HL-60 (cell line): ENCODE measurements around the gene GTPBP6.

ENCODE experiments used
- DNase-seq, 2 experiments: peaks; one replicate each; pipeline ENCODE4 v3.0.0-alpha.2; 2010 to 2020; ENCODE audit warnings: low read depth in 1 of 2, low spot score in 1 of 2
- H3K27ac ChIP-seq: fragments of 250-450 bp; sonication (Bioruptor Pico); replicated peaks from 2 replicates; pipeline ENCODE4 v1.5.1; 2020; ENCODE audit warnings: mild to moderate bottlenecking, moderate library complexity
- H3K27me3 ChIP-seq: fragments of 250-450 bp; sonication (Bioruptor Pico); 2 replicates; pipeline ENCODE4 v1.5.1; 2021; ENCODE audit warnings: mild to moderate bottlenecking, moderate library complexity; ENCODE audit not compliant: insufficient read depth, poor library complexity, severe bottlenecking
- H3K4me3 ChIP-seq: replicated peaks from 2 replicates; pipeline ENCODE4 v1.5.1; 2011; ENCODE audit warnings: mild to moderate bottlenecking, control low read depth, low read length; ENCODE audit not compliant: insufficient read depth
- GABPA ChIP-seq: IDR thresholded peaks from 2 replicates; pipeline ENCODE4 v1.6.1; 2012; ENCODE audit warnings: low read depth
- POLR2AphosphoS5 ChIP-seq: IDR thresholded peaks from 2 replicates; pipeline ENCODE4 v1.6.1; 2012; ENCODE audit warnings: low read depth
- SPI1 ChIP-seq: IDR thresholded peaks from 2 replicates; pipeline ENCODE4 v1.6.1; 2012; ENCODE audit warnings: low read depth, mild to moderate bottlenecking, borderline replicate concordance
- TF ChIP-seq, protein P1 (sequence below): IDR thresholded peaks from one replicate; pipeline ENCODE4 v1.5.1; 2011; ENCODE audit warnings: low read length, control low read depth, inconsistent platforms; ENCODE audit not compliant: insufficient read depth
- TF ChIP-seq, protein P2 (sequence below): IDR thresholded peaks from 2 replicates; pipeline ENCODE4 v1.6.1; 2012; ENCODE audit warnings: low read depth; ENCODE audit not compliant: insufficient replicate concordance

GTPBP6 gene

DNA sequence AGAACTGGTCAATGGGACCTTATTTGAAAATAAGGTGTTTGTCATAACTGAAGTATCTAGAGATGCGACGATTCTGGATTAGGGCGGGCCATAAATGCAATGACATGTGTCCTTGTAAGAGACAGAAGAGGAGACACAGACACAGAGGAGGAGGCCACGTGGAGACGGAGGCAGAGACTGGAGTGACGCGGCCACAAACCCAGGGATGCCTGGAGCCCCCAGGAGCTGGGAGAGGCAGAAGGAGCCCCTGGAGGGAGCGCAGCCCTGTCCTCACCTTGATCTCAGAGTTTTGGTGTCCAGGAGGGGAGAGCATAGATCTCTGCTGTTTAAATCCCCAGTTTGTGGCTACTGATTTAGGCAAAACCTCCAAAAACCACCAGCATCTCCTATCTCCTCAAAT, 5.0 kb downstream of the GTPBP6 start:
- H3K4me3 ChIP-seq, result no peak overlapping the region
- no peaks in the 10 kb centered on the region for H3K27me3 ChIP-seq
- TF ChIP-seq GABPA, result no peak
- no peak for TF ChIP-seq POLR2AphosphoS5
- TF ChIP-seq, protein P1, sequence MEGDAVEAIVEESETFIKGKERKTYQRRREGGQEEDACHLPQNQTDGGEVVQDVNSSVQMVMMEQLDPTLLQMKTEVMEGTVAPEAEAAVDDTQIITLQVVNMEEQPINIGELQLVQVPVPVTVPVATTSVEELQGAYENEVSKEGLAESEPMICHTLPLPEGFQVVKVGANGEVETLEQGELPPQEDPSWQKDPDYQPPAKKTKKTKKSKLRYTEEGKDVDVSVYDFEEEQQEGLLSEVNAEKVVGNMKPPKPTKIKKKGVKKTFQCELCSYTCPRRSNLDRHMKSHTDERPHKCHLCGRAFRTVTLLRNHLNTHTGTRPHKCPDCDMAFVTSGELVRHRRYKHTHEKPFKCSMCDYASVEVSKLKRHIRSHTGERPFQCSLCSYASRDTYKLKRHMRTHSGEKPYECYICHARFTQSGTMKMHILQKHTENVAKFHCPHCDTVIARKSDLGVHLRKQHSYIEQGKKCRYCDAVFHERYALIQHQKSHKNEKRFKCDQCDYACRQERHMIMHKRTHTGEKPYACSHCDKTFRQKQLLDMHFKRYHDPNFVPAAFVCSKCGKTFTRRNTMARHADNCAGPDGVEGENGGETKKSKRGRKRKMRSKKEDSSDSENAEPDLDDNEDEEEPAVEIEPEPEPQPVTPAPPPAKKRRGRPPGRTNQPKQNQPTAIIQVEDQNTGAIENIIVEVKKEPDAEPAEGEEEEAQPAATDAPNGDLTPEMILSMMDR, result no peak
- TF ChIP-seq, protein P2, sequence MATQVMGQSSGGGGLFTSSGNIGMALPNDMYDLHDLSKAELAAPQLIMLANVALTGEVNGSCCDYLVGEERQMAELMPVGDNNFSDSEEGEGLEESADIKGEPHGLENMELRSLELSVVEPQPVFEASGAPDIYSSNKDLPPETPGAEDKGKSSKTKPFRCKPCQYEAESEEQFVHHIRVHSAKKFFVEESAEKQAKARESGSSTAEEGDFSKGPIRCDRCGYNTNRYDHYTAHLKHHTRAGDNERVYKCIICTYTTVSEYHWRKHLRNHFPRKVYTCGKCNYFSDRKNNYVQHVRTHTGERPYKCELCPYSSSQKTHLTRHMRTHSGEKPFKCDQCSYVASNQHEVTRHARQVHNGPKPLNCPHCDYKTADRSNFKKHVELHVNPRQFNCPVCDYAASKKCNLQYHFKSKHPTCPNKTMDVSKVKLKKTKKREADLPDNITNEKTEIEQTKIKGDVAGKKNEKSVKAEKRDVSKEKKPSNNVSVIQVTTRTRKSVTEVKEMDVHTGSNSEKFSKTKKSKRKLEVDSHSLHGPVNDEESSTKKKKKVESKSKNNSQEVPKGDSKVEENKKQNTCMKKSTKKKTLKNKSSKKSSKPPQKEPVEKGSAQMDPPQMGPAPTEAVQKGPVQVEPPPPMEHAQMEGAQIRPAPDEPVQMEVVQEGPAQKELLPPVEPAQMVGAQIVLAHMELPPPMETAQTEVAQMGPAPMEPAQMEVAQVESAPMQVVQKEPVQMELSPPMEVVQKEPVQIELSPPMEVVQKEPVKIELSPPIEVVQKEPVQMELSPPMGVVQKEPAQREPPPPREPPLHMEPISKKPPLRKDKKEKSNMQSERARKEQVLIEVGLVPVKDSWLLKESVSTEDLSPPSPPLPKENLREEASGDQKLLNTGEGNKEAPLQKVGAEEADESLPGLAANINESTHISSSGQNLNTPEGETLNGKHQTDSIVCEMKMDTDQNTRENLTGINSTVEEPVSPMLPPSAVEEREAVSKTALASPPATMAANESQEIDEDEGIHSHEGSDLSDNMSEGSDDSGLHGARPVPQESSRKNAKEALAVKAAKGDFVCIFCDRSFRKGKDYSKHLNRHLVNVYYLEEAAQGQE, result no peak
- no peak for TF ChIP-seq SPI1
- DNase-seq, result no peak
- H3K27ac ChIP-seq, result no peak overlapping the region

DNA sequence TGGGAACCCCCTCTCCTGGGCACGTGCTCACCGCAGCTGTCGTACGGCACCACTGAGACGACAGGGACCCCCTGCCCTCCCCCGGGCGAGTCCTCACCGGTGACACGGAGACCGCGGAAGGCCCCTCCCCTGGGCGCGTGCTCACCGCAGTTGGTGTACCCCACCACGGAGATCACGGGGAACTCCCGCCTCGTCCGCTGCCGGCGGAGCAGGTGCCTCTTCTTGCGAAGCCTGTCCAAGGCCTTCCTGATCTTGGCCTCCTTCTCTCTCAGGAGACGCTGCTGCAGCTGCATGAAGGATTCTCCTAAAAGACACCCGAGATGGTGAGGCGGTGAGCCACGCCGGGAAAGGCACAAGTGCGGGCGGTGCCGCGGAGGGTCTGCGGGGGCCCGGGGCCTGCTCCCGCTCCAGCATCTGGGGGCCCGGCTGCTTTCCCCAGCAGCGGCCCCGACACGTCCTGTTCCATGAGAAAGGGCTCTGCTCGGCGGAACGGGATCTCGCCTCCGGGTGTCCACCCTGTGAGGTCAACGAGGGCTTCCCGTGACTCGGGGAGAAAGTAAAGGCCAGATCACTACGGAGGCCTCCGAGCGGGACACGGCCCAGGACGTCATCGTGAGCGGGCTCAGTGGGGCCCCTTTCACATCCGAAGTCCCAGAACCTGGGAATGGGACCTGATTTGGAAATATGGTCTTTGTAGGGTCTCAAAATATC, 5.8 kb downstream of the GTPBP6 start:
- no peak overlapping the region for H3K27ac ChIP-seq
- no peak for DNase-seq
- no peak overlapping the region for H3K4me3 ChIP-seq
- H3K27me3 ChIP-seq, result no peaks in the 10 kb centered on the region
- TF ChIP-seq SPI1, result no peak
- TF ChIP-seq GABPA, result no peak
- TF ChIP-seq, protein P1, result no peak
- no peak for TF ChIP-seq POLR2AphosphoS5
- TF ChIP-seq, protein P2, result no peak

DNA sequence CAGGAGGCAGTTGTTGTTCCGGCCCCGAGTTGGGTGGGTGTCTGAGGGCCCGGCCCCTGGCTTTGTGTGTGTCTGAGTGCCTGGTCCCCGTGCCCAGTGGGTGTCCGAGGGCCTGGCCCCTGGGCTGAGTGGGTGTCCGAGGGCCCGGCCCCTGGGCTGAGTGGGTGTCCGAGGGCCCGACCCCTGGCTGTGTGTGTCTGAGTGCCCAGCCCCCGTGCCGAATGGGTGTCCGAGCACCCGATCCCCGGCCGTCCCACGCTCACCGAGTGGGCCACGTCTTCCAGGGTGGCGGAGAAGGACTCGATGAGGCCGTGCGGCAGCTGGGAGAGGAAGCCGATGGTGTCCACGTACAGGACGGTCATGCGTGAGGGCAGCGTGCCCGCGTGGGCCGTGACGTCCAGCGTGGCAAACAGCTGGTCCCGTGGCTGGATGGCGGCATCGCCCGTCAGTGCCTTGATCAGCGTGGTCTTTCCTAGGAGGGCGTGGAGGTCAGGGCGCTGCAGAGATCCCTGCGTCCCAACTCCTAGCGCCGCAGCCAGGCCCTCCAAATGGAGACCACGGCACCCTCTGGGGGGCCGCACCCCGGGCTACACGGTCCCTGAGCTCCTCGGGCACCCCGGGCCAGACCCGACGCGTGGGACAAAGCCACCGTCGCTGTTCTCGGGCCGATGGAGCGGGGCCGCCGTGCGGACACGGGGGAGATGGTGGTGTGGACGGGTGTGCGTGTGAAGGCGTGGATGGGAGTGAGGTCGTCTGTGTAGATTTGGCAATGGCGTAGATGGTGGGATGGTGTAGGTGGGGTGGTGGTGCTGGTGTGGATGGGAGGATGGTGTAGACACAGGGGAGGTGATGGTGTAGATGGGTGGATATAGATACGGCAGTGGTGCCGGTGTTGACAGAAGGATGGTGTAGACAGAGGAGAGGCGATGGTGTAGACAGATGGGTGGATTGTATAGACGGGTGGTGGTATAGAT, 7.2 kb downstream of the GTPBP6 start:
- DNase-seq, result no peak
- H3K4me3 ChIP-seq, result no peak overlapping the region
- H3K27ac ChIP-seq, result no peak overlapping the region
- TF ChIP-seq GABPA (no peak), POLR2AphosphoS5 (no peak)
- TF ChIP-seq, protein P1, result no peak
- H3K27me3 ChIP-seq, result no peaks in the 10 kb centered on the region
